Limb (tissue), 2 donors: ENCODE data around the gene FBXW2.
"Not testable (repeated sequence)": the region's sequence is repeated elsewhere in the genome, so short reads cannot be mapped to it uniquely, and the experiment has no call there.

Experiments
- DNase-seq, 2 donors: peaks; one replicate each; pipeline ENCODE4 v3.0.0-alpha.2; 2016; ENCODE audit errors: extremely low spot score in 2 of 2

Gene FBXW2

DNA sequence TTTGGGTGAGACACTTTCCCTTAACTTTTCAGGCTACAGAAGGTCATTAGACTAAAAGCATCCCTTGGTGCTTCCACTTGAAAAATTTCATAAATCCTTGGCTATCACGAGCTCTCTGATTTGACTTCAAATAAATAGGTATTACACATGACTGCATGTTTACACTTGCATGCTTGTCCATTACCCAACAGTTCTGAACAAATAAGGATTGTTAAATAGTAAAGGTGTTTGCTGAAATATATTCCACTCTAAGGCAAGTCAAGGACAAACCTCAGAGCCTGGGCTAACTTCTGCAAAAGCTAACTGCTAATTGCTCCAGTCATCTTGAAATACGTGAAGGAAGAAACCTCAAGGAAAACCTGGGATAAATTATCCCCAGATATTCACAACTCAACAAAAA lies 14.5 kb downstream of the FBXW2 start:
- no peak for DNase-seq

DNA sequence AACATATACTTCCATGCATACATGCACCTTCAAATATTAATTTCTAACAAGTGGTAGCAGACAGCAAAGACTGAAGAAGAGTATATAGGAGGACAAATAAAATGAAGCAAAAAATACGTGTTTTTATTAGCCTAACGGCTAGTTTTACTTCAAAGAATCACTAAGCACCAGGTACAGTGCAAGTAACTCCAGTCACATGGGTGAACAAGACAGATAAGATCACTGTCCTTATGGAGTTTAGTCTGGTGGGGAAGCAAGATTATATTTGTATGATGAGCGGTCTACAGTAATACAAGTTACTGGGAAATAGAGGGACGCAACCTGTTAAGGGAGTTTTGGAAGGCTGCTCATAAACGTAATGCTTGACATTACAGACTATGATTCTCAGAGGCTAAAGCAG lies 16.0 kb downstream of the FBXW2 start:
- no peak for DNase-seq

DNA sequence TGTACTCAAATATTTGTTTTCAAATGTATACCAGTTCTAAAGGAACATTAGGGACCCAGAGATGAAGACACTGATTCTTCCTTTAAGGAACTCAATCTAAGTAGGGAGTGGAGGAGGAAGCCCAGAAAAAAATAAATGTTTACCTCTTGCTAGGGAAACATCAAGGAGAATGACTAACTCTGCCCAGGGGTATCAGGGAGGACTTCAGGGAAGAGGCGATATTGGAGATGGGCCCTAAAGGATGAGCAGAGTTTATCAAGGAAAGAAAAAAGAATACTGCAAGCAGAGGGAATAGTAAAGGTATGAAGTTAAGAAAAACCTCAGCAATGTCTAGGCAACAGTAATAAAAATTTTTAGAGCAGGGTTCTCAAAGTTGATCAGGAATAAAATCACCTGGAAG lies 16.4 kb downstream of the FBXW2 start:
- no peak for DNase-seq

DNA sequence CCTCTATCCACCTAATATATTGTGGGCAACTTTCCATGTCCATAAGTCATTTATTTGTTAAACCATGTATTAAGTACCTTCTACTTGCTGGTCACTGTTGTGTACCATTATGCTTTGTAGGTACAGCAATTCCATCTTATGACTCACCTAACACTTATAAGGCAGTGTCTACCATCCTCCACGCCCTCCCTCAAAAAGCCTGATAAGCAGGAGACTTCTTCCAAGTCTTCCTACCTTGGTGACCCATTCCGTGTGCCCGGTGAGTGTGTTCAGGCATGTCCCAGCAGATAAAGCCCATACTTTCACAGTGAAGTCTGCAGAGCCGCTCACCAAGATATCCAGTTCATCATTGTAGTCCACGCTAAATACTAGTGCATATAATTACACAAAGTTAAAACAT lies 17.4 kb downstream of the FBXW2 start:
- no peak for DNase-seq

DNA sequence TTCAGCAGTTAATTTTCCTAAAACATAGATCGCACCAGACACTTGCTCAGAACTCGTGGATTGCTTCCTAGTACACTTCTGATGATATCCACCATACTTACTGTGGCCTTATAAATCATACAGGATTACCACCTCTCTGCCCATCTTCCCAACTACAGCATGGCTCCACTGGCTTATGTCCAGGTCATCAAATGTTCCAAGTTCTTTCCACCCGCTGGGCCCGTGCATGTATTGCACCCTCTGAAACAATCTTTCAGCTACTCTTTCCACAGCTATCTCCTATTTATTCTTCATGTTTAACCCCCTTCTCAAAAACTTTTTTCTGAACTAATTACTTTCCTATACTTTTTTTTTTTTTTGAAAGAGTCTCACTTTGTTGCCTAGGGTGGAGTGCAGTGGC lies 18.5 kb downstream of the FBXW2 start:
- DNase-seq: no peak

DNA sequence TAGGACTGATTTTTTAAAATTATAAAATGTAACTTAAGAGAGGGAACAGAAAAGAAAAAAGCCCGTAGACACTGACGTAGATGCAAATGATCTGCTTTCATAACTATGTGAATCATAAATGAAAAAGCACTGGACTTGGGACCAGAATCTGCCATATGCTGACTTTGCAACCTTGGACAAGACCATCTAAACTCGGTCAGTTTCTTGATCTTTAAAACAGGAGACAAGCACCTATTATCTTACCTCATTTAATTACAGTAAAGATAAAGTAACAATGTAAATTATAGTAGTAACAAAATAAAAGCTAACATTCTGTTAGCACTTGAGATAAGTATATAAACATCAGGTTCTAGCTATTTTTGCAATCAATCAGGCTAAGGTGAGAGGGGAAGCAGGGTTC lies 20.0 kb downstream of the FBXW2 start:
- no peak for DNase-seq

DNA sequence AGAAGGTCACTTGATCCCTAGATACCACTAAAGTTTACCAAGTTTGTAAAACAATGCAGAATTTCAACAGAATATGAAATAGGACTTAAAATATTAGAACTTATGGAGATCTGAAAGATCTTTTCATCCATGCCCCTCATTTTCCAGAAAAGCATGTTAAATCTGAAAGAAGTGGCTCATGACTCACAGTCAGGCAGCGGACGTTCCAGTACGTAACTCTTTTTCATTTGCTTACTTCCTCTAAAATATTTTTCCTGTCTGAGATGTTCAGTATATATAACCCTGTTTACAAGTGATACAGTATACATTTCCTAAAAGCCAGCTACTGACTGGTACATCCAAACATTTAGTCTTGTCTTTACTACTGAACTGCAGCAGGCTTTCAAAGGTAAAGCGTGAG lies 22.3 kb downstream of the FBXW2 start:
- DNase-seq: no peak

DNA sequence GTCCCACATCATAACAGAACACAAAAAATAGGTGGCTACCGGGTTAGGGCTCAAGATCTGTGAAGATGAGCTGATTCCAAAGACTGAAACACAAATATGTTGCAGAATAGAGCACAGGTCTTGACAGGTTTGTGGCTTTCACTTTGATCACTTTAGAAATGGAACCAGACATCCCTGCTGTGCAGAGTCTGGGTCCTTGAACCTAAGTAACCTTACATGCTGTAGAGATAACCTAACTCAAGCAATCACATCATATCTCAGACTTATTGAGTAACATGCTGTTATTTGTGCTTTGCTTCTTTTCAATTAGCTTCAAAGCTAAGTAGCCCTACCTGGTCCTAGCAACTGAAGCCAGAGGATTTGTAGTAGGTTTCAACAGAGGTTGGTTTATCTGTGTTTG lies 24.3 kb downstream of the FBXW2 start:
- DNase-seq: no peak

DNA sequence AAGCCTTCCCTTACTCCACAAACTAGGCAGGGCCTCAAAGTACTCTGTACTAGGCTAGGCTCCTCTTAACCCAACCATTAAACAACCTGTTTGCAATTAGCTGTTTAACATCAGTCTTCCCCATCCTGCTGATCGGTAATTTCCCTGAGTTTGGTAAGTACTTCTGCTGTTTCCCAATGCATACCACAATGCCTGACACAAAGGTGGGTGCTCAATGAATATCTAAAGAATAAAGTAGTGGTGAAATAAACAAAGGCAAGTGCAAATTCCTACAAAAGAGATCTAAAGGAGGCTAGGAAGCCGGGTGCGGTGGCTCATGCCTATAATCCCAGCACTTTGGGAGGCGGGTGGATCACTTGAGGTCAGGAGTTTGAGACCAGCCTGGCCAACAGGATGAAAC lies 25.0 kb downstream of the FBXW2 start:
- no peak for DNase-seq

DNA sequence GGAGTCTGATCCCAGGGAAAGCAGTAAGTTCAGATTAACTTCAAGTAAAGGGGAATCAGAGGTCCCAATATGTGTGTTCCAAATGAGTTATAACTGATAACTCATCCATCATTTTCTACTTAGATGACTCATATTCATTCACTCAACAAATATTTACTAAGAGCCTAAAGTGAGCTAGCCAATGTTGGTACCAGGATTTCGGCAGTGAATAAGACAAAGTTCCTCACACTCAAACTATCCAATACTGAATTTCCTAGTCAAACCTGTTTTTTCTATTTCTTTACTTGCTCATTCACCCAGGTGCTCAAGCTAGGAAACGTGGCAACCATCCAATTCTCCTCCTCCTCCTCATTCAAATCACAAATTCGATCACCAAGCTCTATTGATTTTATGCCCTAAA lies 25.8 kb downstream of the FBXW2 start:
- no peak for DNase-seq

DNA sequence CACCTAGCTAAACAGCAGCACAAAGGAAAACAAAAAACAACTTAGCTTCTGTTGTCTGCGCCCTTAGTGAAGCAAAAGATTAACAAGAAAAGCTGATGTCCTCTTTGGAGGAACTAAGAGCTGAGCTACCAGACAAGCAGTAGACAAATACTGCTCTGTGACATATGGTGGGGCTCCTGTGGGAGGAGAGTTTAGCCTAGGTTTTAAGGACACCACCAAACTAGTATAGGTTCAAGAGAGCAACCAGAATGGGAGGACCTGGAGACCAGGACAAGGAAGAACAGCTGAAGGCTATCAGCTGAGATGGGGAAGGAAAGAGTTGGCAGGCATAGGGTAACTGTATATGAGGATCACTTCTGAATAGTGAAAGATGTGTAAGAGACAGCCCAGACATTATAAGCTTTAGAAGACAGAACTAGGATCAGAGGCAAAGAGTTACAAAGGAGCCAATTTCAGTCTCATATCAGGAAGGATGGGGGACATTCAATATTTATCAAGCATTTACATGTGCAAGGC lies 27.2 kb downstream of the FBXW2 start:
- no peak for DNase-seq

DNA sequence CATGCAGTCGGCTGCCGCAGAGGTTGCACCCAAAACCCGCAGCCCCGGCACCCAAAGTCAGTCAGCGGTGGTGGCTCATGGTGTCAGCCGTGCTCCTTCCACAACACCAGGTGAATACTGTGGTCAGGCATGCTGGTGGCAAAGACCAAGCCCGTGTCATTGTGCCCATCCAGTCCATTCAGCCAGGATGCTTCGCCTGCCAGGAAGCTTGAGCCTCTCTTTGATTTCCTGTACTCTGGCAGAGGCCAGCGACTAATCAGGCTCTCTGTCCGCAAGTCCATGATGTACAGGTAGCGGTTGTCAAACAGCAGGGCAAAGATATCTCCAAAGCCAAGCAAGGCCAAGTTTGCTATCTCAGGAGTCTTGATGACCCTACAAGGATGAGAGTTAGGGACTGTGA lies 28.7 kb downstream of the FBXW2 start:
- DNase-seq: no peak

DNA sequence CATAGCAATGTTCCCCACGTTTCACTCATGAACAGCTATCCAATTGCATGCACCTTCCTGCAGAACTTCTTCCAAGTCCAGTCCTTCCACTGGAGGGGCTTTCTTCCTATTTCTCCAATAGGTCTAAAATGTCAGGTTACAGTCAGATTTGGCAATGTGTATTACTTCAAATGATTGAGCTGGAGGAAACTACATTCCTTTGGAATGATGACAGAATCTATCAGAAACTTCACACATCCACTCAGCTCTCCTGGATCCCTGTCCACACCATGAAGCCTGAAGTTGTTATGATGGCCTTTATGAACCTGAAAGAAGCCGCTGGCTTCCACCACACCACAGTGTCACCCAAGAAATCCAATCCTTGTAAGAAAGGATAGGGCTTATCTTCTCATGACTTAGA lies 32.2 kb downstream of the FBXW2 start:
- DNase-seq: no peak

DNA sequence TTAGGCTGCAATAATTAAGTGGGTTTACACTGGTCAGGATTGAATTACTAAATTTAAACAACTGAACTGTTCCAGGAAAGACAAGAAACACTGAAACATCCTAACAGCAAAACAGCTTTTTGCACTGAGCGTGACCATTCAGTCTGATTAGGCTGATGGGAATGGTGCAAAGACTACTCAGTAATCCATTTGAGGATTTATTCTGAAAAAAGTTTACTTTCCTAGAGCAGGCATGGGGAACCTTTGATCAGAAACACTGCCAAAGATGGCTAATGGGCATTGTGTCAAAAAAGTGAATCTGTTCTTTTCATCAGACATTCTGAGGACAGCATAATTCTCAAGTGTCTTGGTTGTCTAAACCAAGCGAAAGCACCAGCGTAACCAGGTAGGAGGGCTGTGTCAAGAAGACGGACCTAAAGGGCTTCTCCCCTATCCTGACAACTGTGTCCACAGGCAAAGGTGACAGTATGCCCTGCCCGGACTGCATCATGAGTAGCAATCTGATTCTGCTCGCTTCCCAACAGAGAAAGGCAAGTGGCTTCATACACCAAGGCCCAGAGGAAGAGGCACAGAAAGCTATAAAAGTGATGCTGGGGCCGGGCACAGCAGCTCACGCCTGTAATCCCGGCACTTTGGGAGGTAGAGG lies 33.3 kb downstream of the FBXW2 start:
- no peak for DNase-seq

DNA sequence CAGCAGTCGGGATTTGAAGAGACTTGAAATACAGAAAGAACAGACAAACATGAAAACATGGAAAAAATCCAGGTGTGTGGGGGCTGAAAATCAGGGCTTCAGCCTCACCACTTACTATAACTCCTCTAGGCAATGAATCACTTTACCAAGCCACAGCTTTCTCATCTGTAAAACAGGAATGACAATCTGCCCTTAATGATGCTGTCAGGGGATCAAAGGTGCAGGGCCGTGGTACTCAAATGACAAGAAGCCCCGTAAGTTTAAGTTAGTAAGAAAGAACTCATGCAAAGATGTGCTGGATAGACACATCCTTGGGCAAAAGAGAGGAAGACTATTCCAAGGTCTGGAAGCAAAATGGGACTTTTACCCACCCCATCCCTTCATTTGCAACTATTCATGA lies 34.7 kb downstream of the FBXW2 start:
- DNase-seq: no peak

DNA sequence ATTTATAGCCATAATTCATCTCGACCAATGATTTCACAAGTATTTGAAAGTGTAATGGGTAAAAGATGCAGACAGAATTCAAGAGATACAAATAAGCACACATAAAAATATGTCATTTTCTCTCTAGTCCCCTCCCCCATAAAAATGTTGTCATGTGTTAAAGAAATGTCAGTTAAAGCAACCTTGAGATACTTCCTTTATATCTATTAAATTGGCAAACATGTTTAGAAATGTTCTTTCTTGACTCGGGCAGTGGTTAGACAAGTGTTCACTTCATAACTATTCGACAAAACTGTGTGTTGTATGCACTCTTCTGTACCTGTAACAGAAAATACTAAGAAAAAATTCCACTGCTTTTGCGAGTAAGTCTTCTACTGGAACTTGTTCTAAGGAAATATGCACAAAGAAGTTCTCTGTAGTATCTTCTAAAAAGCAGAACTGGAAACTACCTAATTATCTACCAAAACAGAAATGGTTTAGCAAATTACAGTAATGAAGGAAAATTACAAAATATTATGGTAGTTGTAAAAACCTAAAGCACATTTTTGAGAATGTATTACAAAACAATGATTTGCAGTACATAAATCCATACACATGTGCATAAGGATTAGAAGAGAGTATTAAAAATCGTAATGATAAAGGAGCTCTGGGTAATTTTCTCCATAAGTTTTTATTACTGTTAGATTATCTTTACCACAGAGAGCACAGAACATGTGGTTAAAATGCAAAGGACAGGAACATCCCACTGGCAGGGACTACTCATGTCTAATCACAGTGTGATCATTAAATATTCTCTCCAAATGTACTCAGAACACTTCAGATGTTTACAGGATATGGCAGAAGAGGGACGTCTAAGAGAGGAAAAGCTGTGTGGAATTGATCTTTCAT lies 35.9 kb downstream of the FBXW2 start:
- no peak for DNase-seq

DNA sequence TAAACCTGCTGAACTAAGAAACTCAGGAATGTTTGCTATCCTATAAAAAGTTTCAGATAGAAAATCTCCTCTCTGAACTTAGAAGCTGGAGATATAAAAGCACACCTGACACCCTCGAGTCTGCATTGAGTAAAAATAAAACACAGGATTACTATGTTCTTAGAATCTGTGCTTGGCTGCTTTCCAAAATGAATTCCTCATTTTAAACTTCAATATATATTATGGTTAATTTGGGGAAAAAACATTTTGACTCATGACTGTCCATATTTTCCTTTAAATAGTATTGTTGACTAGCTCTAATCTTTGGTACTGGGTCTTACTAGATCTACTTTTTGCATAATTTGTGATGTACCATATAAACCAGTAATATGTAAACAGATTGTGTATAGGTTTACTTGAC lies 36.7 kb downstream of the FBXW2 start:
- DNase-seq: no peak

DNA sequence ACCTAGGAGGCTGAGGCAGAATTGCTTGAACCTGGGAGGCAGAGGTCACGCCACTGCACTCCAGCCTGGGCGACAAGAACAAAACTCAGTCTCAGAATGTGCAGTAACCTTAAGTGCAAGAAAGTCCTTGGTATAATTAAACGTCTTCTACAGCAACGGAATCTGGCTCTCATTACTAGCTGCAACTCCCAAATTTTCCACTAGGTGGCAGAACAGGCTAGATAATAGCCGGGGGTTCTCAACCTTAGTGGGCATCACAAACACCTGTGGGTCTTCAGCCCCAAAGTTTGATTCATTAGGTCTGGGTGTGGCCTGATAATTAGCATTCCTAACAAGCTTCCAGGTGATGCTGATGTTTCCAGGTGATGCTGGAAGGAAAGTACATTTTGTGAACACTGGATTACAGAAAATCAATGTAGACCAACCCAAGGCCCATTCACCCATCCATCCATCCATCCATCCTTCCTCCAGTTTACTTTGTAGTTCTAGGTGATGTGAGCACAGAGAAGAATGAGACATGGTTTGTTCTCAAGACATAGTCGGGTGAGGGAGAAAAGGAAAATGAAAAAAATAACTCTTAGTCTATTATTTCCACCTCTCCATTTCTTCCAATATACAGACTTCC lies 37.3 kb downstream of the FBXW2 start:
- peak; percentile 50 to 75 for DNase-seq

DNA sequence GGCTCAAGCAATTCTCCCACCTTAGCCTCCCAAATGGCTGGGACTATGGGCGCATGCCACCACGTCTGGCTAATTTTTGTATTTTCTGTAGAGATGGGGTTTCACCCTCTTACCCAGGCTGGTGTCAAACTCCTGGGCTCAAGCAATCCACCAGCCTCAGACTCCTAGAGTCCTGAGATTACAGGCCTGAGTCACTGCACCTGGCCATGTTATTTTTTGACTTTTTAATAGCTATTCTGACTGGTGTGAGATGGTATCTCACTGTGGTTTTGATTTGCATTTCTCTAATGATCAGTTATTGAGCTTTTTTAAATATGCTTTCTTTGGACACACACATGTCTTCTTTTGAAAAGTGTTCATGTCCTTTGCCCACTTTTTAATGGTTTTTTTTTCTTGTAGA lies 38.2 kb downstream of the FBXW2 start:
- no peak for DNase-seq

DNA sequence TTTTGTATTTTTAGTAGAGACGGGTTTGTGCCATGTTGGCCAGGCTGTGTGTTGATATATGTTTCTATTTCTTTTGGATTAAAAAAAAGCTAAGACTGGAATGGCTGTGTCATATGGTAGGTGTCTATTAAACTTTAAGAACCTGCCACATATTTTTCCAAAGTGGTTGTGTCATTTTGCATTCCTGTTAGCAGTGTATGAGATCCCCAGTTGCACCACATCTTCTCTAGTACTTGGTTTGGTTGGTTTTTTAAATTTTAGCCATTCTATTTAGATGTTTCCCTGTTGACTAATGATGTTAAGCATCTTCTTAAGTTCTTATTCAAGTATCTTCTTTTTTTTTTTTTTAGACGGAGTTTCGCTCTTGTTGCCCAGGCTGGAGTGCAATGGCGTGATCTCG lies 42.8 kb downstream of the FBXW2 start:
- DNase-seq: no peak

DNA sequence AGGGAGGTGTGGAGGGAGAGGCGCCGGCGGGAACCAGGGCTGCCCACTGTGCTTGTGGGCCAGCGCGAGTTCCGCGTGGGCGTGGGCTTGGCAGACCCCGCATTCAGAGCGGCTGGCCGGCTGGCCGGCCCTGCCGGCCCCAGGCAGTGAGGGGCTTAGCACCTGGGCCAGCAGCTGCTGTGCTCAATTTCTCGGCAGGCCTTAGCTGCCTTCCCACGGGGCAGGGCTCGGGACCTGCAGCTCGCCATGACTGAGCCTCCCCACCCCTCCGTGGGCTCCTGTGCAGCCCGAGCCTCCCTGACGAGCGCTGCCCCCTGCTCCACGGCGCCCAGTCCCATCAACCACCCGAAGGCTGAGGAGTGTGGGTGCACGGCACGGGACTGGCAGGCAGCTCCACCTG lies 46.9 kb downstream of the FBXW2 start:
- not testable (repeated sequence) for DNase-seq

DNA sequence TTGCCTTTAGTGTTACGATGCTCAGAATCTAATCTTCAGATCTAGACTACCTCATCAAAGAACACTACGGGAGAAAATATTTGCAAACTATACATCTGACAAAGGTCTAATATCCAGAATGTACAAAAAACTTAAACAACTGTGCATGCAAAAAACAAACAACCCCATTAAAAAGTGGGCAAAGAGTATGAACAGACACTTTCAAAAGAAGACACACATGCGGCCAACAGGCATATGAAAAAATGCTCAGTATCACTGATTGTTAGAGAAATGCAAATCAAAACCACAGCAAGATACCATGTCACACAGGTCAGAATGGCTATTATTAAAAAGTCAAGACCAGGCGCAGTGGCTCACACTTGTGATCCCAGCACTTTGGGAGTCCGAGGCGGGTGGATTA lies 47.9 kb downstream of the FBXW2 start:
- no peak for DNase-seq
